IgD-negative memory B cell (primary cell): ENCODE data around the gene PIGK. TPM values are rescaled to one million over a fixed set of nuclear protein-coding genes. Genes with fewer than 3 reads are reported as not detected.

ENCODE experiments used
- H3K27ac Mint-ChIP-seq, 3 donors: one replicate each; pipeline ENCODE4 v1.8.0; 2020 to 2022; ENCODE audit warnings: mild to moderate bottlenecking in 3 of 3, mixed read lengths in 3 of 3, moderate library complexity in 1 of 3
- H3K27me3 Mint-ChIP-seq: one replicate; pipeline ENCODE4 v1.8.0; 2021; ENCODE audit warnings: mixed read lengths
- H3K36me3 Mint-ChIP-seq: one replicate; pipeline ENCODE4 v1.8.0; 2020; ENCODE audit warnings: mild to moderate bottlenecking, mixed read lengths
- H3K4me1 Mint-ChIP-seq, 3 donors: one replicate each; pipeline ENCODE4 v1.8.0; 2020 to 2022; ENCODE audit warnings: mixed read lengths in 3 of 3, mild to moderate bottlenecking in 1 of 3
- H3K4me3 Mint-ChIP-seq, 4 donors: one replicate each; pipeline ENCODE4 v1.8.0; 2020 to 2022; ENCODE audit warnings: mild to moderate bottlenecking in 4 of 4, mixed read lengths in 4 of 4, moderate library complexity in 3 of 4
- H3K9me3 Mint-ChIP-seq, 3 donors: one replicate each; pipeline ENCODE4 v1.8.0; 2020 to 2021; ENCODE audit warnings: mixed read lengths in 3 of 3, mild to moderate bottlenecking in 1 of 3
- polyA plus RNA-seq: library from polyadenylated mRNA; unstranded; fragments of 300-500 nt; fragmentation: Illumina TruSeq; gene quantifications from one replicate; pipeline ENCODE4 v1.2.3, GENCODE V29; 2021

Gene PIGK
- polyA plus RNA-seq, 1 donor from 2014 or later, result 18.1 TPM

DNA sequence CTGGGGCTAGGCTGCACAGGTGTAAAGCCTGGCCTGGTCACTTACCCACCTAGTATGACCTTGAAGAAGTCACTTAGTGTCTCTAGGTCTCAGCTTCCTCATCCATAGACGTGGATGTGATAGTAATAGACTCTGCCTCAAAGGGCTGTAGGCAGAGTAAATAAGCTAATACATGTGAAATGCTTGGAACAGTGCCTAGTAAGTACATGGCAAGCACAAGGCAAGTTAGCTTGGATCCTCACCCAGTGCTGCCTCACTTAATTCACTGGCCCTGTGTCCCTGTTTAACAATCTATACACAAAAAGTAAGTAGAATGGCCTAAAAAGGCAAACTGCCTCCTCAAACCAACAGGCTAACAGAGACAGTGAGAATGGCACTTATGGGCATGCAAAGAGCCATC lies 167.8 kb downstream of the PIGK start:
- Mint-ChIP-seq H3K27me3 (no peaks in the 10 kb centered on the region), H3K36me3 (no peaks in the 10 kb centered on the region), H3K9me3 (no peaks in the 10 kb centered on the region), H3K27ac (no peak overlapping the region), H3K4me1 (no peaks in the 10 kb centered on the region), H3K4me3 (no peak overlapping the region)

DNA sequence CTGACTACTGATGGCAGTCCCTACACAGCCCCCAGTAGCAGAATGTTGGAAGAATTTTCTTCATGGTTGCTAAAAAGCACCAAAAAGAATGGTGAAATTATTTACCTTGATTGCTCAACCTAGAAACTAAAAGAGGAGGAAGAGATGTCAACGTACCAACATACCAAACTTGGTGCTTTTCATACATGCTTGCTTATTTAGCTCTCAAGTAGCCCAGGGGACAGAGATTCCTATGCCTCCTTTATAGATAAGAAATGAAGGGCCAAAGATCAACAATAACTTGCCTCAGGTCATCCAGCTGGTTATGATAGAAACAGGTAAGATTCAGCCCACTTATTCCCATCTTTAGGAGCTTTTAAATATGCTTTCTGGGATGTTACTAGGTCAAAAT lies 170.6 kb downstream of the PIGK start:
- Mint-ChIP-seq H3K4me3 (no peak overlapping the region), H3K9me3 (no peaks in the 10 kb centered on the region), H3K36me3 (no peaks in the 10 kb centered on the region), H3K4me1 (no peaks in the 10 kb centered on the region), H3K27me3 (peaks cover 1% of the 10 kb centered on the region), H3K27ac (no peak overlapping the region)

DNA sequence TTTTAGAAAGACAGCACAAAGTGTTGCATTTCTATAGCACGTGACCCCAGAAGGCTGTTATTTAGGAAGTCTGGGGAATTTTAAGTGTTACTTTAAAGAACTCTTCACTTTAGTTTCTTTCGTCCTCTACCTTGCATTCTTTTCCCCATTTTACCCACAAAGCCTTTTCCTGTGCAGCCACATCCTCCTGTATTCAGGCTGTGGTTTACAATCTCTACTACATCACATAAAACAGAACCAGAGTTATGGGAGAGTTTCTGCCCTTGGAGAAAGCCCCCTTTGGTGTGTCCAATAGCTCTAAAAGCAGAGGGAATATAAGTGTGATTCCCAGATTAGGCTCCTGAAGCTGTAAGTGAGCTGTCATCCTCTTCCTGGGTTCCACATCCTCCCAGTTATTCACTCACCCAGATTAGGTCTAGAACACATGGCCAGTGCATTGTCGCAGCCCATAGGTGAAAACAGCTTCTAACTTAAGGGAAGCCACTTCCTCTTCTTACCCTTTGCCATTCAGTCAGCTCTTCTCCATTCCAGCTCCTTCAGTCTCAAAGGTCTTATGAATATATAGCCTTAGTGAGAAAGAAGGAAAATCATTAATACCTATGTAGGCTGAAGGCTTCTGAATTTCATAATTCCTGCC lies 171.1 kb downstream of the PIGK start:
- no peaks in the 10 kb centered on the region for H3K4me1 Mint-ChIP-seq
- H3K27ac Mint-ChIP-seq, result no peak overlapping the region
- no peaks in the 10 kb centered on the region for H3K36me3 Mint-ChIP-seq
- H3K4me3 Mint-ChIP-seq, result no peak overlapping the region
- peaks cover 1% of the 10 kb centered on the region for H3K27me3 Mint-ChIP-seq
- no peaks in the 10 kb centered on the region for H3K9me3 Mint-ChIP-seq

DNA sequence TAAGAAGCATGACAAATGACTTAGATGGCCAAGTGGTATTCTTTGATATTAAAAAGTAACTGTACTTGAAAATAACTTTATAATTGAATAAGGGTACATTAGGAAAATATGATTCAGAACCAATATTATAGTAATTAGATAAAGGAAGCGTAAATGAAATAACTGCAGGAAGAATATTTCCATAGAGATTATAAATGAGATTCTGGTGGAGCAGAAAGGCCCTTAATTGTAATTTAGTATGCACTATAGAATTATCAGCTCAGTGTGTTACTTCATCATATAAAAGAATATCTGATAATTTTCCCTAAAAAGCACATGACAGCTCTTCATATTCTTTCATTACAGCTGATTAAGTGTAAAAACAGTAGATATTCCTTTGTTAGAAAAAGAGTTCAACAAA lies 171.7 kb downstream of the PIGK start:
- H3K4me3 Mint-ChIP-seq, result no peak overlapping the region
- no peaks in the 10 kb centered on the region for H3K4me1 Mint-ChIP-seq
- no peak overlapping the region for H3K27ac Mint-ChIP-seq
- H3K9me3 Mint-ChIP-seq, result no peaks in the 10 kb centered on the region
- no peaks in the 10 kb centered on the region for H3K36me3 Mint-ChIP-seq
- H3K27me3 Mint-ChIP-seq, result peaks cover 1% of the 10 kb centered on the region

DNA sequence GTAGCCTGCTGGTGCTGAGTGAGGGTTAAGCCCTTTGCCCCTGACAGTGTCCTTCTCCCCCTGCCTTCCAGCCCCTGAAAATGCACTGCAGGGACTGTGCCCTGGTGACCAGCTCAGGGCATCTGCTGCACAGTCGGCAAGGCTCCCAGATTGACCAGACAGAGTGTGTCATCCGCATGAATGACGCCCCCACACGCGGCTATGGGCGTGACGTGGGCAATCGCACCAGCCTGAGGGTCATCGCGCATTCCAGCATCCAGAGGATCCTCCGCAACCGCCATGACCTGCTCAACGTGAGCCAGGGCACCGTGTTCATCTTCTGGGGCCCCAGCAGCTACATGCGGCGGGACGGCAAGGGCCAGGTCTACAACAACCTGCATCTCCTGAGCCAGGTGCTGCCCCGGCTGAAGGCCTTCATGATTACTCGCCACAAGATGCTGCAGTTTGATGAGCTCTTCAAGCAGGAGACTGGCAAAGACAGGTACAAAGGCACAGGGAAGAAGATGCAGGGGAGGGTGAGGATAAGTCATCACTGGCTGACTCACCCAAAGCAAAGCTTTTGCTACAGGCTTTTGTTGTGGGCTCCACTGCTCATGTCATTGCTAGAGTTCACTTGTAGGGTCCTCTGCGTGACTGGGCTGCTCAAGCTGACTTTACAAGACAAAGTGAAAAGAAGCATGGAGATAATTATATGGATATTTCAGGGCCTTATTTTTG lies 174.9 kb downstream of the PIGK start:
- no peak overlapping the region for H3K27ac Mint-ChIP-seq
- no peaks in the 10 kb centered on the region for H3K9me3 Mint-ChIP-seq
- no peaks in the 10 kb centered on the region for H3K36me3 Mint-ChIP-seq

DNA sequence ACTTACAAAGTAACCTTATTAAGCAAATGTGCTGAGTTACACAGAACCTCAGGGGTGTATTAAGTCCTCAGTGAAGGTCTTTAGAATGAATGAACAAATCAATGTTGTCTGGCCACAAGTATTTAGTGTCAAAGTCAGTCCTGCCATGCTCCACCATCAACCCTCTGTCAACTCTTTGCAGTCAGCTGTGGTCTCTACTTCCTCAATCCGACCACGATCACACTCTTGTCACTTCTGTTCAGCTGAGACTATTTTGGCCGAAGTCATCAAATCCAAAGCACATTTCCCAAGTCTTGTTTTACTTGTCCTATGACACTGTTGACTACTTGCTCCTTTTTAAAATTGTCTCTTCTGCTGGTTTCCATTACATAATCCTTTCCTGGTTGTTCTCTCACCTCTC lies 178.4 kb downstream of the PIGK start:
- Mint-ChIP-seq H3K9me3 (peaks cover 0 to 3% (median 2%) of the 10 kb centered on the region in 3 donors), H3K27ac (no peak overlapping the region), H3K27me3 (peaks cover 1% of the 10 kb centered on the region), H3K36me3 (no peaks in the 10 kb centered on the region), H3K4me1 (peaks cover 0 to 3% (median 0%) of the 10 kb centered on the region in 3 donors), H3K4me3 (no peak overlapping the region)

More for the DNA sequence above, 174.9 kb downstream of the PIGK start:
- H3K27me3 Mint-ChIP-seq, result peaks cover 1% of the 10 kb centered on the region
- H3K4me1 Mint-ChIP-seq, result peaks cover 0 to 1% (median 0%) of the 10 kb centered on the region in 3 donors
- no peak overlapping the region for H3K4me3 Mint-ChIP-seq

DNA sequence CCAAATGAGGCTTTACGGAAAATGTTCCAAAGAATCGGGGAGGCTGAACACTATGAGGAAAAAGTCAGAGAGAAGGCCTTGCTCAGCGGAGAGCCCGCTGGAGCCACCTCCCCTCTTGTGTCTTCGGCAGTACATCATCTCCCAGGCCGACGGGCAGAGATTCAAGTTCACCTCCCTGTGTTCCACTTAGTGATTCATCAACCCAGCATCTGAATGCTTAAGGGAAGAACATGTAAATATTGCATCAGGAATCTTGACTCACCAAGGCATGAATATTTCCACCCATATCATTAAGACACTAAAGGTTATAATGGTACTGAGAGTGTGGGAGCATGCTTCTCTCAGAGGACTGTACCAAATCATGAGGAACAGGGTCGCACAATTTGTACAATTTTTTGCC lies 179.5 kb downstream of the PIGK start:
- Mint-ChIP-seq H3K4me3 (no peak overlapping the region), H3K9me3 (peaks cover 0 to 3% (median 2%) of the 10 kb centered on the region in 3 donors), H3K27me3 (peaks cover 1% of the 10 kb centered on the region), H3K4me1 (peaks cover 0 to 3% (median 0%) of the 10 kb centered on the region in 3 donors), H3K27ac (no peak overlapping the region), H3K36me3 (no peaks in the 10 kb centered on the region)

DNA sequence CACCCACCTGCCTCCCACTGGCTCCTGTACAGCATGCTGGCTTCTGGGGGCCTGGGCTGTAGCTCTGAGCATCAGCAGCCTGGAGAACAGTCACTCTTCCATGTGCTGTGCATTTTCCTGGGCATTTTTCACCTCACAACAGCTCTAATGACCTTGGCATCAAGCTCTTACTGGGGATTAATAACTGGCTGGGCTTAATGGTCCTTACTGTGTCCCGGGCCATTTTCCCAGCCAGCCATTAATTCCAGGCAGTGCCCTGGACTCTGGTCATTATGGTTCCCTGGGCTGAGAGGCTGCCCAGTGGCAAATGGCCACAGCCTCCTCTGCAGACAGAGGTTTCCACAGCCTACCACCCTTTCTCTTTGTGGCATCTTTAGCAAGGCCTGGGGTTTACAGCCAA lies 180.1 kb downstream of the PIGK start:
- Mint-ChIP-seq H3K4me3 (no peak overlapping the region), H3K27ac (no peak overlapping the region), H3K4me1 (peaks cover 0 to 3% (median 0%) of the 10 kb centered on the region in 3 donors)

More for the DNA sequence above, 180.1 kb downstream of the PIGK start:
- peaks cover 0 to 3% (median 2%) of the 10 kb centered on the region in 3 donors for H3K9me3 Mint-ChIP-seq
- H3K36me3 Mint-ChIP-seq, result no peaks in the 10 kb centered on the region
- peaks cover 1% of the 10 kb centered on the region for H3K27me3 Mint-ChIP-seq

Other genes starting within 250 kb of the PIGK start
- 2.7 TPM for gene AK5, start 62.6 kb upstream of the PIGK start, polyA plus RNA-seq